Heart left ventricle (tissue), 16 donors: ENCODE measurements around the gene FHL1. TPM values are rescaled to one million over a fixed set of nuclear protein-coding genes. Genes with fewer than 3 reads are reported as not detected.

Source experiments
- ATAC-seq, 4 donors: fragments of 200-7000 bp; cut with Tn5 transposase; one replicate each; pipeline ENCODE4 v1.9.1; 2020 to 2022; ENCODE audit warnings: moderate library complexity in 4 of 4, mild to moderate bottlenecking in 3 of 4, moderate number of reproducible peaks in 1 of 4
- DNase-seq, 5 donors: peaks; one replicate each; pipeline ENCODE4 v3.0.0-alpha.2; 2020
- H3K27ac ChIP-seq, 12 donors: fragments of 200-600 bp; sonication (generic) in 4 of 12; one replicate each; pipeline versions ENCODE4 v1.5.0 to v1.8.0; 2016 to 2022; ENCODE audit warnings: mild to moderate bottlenecking in 2 of 12
- H3K27me3 ChIP-seq, 9 donors: fragments of 200-600 bp; sonication (generic) in 2 of 9; one replicate each; pipeline versions ENCODE4 v1.5.1 to v1.8.0; 2016 to 2022; ENCODE audit warnings: mild to moderate bottlenecking in 3 of 9
- H3K36me3 ChIP-seq, 9 donors: fragments of 200-600 bp; sonication (generic) in 2 of 9; one replicate each; pipeline versions ENCODE4 v1.5.0 to v1.8.0; 2018 to 2022; ENCODE audit warnings: mild to moderate bottlenecking in 2 of 9
- H3K4me1 ChIP-seq, 12 donors: fragments of 200-600 bp; sonication (generic) in 4 of 12; one replicate each; pipeline versions ENCODE4 v1.5.0 to v1.8.0; 2016 to 2022; ENCODE audit warnings: mild to moderate bottlenecking in 3 of 12
- H3K4me3 ChIP-seq, 12 donors: fragments of 200-600 bp; sonication (generic) in 4 of 12; one replicate each; pipeline versions ENCODE4 v1.5.0 to v1.8.0; 2017 to 2022; ENCODE audit warnings: mild to moderate bottlenecking in 9 of 12, moderate library complexity in 4 of 12
- H3K9me3 ChIP-seq, 12 donors: fragments of 200-600 bp; sonication (generic) in 4 of 12; one replicate each; pipeline versions ENCODE4 v1.5.0 to v1.8.0; 2016 to 2022; ENCODE audit warnings: mild to moderate bottlenecking in 1 of 12
- POLR2A ChIP-seq, 2 donors: fragments of 450-650 bp; IDR thresholded peaks; one replicate each; pipeline ENCODE4 v1.6.1; 2017; ENCODE audit warnings: antibody characterized with exemption in 2 of 2, mild to moderate bottlenecking in 2 of 2, moderate library complexity in 2 of 2
- WGBS, 4 donors: extraction: QIAGEN DNeasy Blood & Tissue Kit in 2 of 4; methylation state at CpG; one replicate each; pipeline versions ENCODE4 v1.1.5 to v1.1.7; 2013 to 2018; 5-methylcytosine and 5-hydroxymethylcytosine counted together
- intact Hi-C, 10 donors: fragments of 100-400 bp; cut with DNase I; formaldehyde crosslinking; loops; one replicate each; pipeline versions ENCODE4 v1.11.1 to v1.14.2; 2022
- polyA plus RNA-seq, 2 donors: library from polyadenylated mRNA; stranded (reverse); fragments of 200-250 nt; gene quantifications; one replicate each; pipeline ENCODE4 v1.2.3, GENCODE V29; 2013
- total RNA-seq, 9 donors: library from RNA; depleted of rRNA in 2 of 9; stranded (reverse); fragments of >200 nt in 2 of 9; fragmentation: NEBNext Ultra II Directional in 3 of 9; extraction: Animal tissue kit (Norgen Biotek cat#: 25700) in 3 of 9; gene quantifications; one replicate each; pipeline versions ENCODE4 v1.1.0 to v1.2.4, GENCODE V29; 2016 to 2023
- TF ChIP-seq, protein P1 (sequence below), 12 donors: fragments of 200-600 bp; sonication (generic) in 4 of 12; IDR thresholded peaks; one replicate each; pipeline versions ENCODE4 v1.5.0 to v1.8.0; 2018 to 2022; ENCODE audit warnings: antibody characterized with exemption in 12 of 12, mild to moderate bottlenecking in 5 of 12
- donor health status: ischemic (EF 13 %, LVEDD 7.1; RV severe dilation, severe dysfunction).
- donor health status: healthy with polysubstance abuse.
- donor health status: DM: no; HTN: yes; CAD: no.
- donor health status: DM: no; HTN: no; CAD: no.
- donor health status: ischemic (EF 25% LVEDD 6.9; RV normal size, moderate dysfunction).
- donor health status: ischemic (EF 25% LVEDD 5.7; RV mildly dilated, moderate dysfunction).
- donor health status: healthy.
- donor health status: DM: yes; HTN: yes; CAD: no.
- donor health status: ischemic (EF 35%, LVEDD 5.7; RV mildly dilated, moderate dysfunction).
- donor health status: nonischemic (EF 11% LVEDD 7.7; RV severe dilation, severe dysfunction).
- donor health status: DM: yes; HTN: yes; CAD: no.
- donor health status: PGD.
- donor health status: ischemic (EF 29% LVEDD 5.4; RV normal size, mild dysfunction).
- donor health status: nonischemic (EF 23%, LVEDD 6.1; RV moderate dilation, normal function).

Gene FHL1
- total and polyA plus RNA-seq, 11 donors: 1,119 to 4,800 (median 2,127) TPM

DNA sequence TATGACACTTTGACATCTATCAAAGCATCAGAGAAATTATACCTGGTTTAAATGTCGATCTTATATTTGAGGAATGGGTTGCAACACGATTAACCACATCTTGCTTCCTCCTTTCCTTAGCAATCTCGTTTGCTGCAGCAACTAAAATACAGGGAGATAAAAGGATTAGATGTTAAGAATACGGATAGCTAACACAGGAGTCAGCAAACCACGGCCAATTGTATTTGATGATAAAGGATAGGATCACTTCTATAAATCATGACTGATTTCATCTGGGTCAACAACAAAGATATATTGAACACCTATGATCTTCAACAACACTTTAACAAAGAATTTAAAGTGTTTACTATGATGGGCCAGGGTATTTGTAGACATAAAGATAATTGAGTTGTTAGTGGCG is 98.9 kb downstream of the FHL1 start:
- DNase-seq (no peak), ATAC-seq (no peak)
- peaks cover 0 to 11% (median 0%) of the 10 kb centered on the region in 12 donors for H3K4me1 ChIP-seq
- H3K9me3 ChIP-seq: no peaks in the 10 kb centered on the region
- TF ChIP-seq POLR2A (IDR thresholded peaks at IDR 0.05): no peak
- TF ChIP-seq, protein P1, sequence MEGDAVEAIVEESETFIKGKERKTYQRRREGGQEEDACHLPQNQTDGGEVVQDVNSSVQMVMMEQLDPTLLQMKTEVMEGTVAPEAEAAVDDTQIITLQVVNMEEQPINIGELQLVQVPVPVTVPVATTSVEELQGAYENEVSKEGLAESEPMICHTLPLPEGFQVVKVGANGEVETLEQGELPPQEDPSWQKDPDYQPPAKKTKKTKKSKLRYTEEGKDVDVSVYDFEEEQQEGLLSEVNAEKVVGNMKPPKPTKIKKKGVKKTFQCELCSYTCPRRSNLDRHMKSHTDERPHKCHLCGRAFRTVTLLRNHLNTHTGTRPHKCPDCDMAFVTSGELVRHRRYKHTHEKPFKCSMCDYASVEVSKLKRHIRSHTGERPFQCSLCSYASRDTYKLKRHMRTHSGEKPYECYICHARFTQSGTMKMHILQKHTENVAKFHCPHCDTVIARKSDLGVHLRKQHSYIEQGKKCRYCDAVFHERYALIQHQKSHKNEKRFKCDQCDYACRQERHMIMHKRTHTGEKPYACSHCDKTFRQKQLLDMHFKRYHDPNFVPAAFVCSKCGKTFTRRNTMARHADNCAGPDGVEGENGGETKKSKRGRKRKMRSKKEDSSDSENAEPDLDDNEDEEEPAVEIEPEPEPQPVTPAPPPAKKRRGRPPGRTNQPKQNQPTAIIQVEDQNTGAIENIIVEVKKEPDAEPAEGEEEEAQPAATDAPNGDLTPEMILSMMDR (IDR thresholded peaks at IDR 0.05): no peak
- intact Hi-C loops: no loop called here
- no peak overlapping the region for H3K27ac ChIP-seq
- no peak overlapping the region for H3K4me3 ChIP-seq
- peaks cover 0 to 48% (median 18%) of the 10 kb centered on the region in 9 donors for H3K36me3 ChIP-seq
- peaks cover 0 to 12% (median 0%) of the 10 kb centered on the region in 9 donors for H3K27me3 ChIP-seq
- 63 to 80% (median 72%) methylated on average over 6 of the region's 6 CpGs for WGBS, 4 donors

DNA sequence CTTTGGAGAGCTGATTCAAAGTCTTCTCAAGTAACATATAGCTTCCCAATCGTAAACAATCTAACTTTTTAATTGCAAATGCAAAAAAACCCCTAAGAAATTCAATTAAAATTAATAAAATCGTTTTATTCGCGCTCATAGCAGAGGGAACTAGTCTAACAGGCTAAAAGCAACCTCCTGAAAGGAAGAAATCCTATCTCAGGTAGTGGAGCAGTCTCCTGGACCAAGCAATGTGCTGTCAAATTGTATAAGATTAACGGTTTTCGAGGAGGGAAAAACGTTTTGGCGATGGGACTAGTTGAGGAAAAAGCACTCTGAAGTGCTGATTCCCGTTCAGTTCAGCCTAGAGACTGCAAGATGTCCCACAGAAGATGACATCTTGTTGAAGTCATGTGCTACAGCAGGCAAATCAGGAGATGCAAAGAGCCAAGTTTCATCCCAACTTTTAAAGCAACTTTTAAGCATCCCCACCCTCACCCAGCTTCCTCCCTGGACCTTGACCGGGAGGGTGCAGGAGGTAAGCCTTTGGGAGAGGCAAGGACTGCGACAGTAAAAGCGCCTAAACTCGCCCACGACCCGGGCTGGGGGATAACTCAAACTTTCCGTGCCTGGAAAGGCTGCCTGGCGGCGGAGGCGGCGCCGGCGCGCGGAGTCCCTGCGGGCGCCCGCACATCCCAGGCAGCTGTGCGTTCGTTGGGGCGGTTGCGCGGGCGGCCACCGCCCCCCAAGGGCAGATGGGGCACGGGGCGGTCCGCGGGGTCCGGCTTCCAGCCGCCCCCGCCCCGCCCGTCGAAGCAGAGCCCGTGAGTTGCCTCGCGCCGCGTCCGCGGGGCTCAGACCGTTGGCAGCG is 103.1 kb downstream of the FHL1 start:
- intact Hi-C loops: loop anchor here in 1 of 10 donors (5.0 kb wide), 1 partner anchor 38 kb away; no protein-coding TSS in a partner anchor
- H3K36me3 ChIP-seq: peaks cover 0 to 9% (median 0%) of the 10 kb centered on the region in 9 donors
- peaks cover 0 to 15% (median 0%) of the 10 kb centered on the region in 12 donors for H3K4me1 ChIP-seq
- H3K4me3 ChIP-seq: peak overlapping the region; percentile 54 to 87 (median 76)
- ATAC-seq (peak in 3 of 4 donors; percentile 48 to 62 (median 57)), DNase-seq (peak in 2 of 5 donors; percentile 22 to 31)
- 5 to 38% (median 18%) methylated on average over 10 to 53 of the region's 53 CpGs for WGBS, 4 donors
- no peaks in the 10 kb centered on the region for H3K9me3 ChIP-seq
- H3K27me3 ChIP-seq: peaks cover 0 to 17% (median 0%) of the 10 kb centered on the region in 9 donors
- peak overlapping the region in 11 of 12 donors; percentile 57 to 87 (median 81) for H3K27ac ChIP-seq
- TF ChIP-seq, protein P1 (IDR thresholded peaks at IDR 0.05): no peak
- TF ChIP-seq POLR2A (IDR thresholded peaks at IDR 0.05): no peak

DNA sequence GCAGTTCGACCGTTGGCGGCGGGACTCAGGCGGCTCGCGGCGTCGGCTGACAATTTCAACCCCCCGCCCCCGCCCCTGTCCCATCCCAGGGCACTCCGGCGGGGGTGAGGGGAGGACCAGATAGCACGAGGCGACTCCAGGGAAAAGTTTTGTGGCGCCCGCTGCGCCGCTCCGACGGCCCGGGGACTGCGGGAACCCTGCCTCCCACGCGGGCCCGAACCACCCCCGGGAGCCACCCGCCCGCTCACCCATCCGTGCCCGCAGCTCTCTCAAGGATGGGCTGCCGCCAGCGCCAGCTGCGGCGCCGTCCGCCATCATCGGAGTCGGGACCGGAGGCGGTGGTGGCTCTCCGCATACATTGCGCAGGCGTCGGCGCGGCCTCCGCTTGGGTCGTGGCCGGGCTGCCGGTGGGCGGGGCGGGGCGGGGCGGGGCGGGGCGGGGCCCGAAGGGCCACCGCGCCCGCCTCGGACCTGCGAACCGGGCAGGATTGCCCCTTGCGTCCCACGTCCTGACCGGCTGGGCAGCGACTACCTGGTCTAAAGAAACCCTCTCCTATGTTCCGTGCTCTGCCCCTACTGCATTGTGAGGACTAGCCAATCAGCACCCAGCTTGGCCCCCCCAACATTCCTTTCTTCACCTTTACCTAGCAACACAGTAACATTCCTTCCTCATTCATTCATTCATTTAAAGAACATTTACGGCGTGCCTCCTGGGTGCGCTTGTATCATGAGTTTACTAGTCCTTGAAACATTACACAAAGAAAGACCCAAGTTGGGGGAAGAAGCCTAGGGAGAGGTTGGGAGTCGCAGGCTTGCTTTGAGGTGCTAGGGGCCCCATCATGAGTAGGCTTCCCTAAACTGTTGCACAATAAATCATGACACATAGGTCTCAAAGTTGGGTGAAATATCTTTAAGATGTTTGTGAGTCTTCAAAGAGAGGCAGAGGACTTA is 104.0 kb downstream of the FHL1 start, which contains the start of gene MAP7D3:
MAP7D3 (minus strand) TSS at position 360 of the 951 bp plus-strand sequence; CDS start at position 318, 42 bp downstream.
- H3K27me3 ChIP-seq: peaks cover 0 to 20% (median 0%) of the 10 kb centered on the region in 9 donors
- peak; percentile 63 to 86 (median 74) for DNase-seq
- WGBS, 4 donors: 1 to 51% (median 14%) methylated on average over 9 to 67 of the region's 73 CpGs
- peaks cover 0 to under 1% (median 0%) of the 10 kb centered on the region in 9 donors for H3K36me3 ChIP-seq
- peaks cover 0 to 15% (median 0%) of the 10 kb centered on the region in 12 donors for H3K4me1 ChIP-seq
- TF ChIP-seq, protein P1 (IDR thresholded peaks at IDR 0.05): no peak
- peak in 1 of 2 donors; percentile 41 for TF ChIP-seq POLR2A (IDR thresholded peaks at IDR 0.05)
- no peaks in the 10 kb centered on the region for H3K9me3 ChIP-seq
- H3K27ac ChIP-seq: peak within 1 kb of the TSS in 11 of 12 donors; percentile 57 to 87 (median 81)
- H3K4me3 ChIP-seq: peak within 1 kb of the TSS; percentile 54 to 87 (median 76)
- ATAC-seq: peak; percentile 64 to 95 (median 92)
- intact Hi-C loops: loop anchor here in 1 of 10 donors (5.0 kb wide), 1 partner anchor 39 kb away; no protein-coding TSS in a partner anchor
